ENCODE data around the gene RMDN2.
A peak's percentile ranks its signal among the peaks of the same experiment; 100 is the strongest.
"Not testable (repeated sequence)": the region's sequence is repeated elsewhere in the genome, so short reads cannot be mapped to it uniquely, and the experiment has no call there.

Gene RMDN2

DNA sequence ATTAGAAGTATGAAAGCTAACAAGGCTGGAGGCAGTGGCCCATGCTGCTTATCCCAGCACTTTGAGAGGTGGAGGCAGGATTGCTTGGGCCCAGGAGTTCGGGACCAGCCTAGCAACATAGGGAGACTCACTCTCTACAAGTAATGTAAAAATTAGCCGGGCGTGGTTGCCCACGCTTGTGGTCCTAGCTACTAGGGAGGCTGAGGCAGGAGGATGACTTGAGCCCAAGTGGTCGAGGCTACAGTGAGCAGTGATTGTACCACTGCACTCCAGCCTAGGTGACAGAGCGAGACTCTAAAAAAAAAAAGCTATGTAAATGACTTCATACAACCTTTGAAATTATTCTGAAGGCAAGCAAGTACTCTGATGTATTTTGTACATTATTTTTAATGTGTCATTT, 1.5 kb downstream of the RMDN2 start:
- Histone ChIP-seq H3K27ac (ENCODE audit: low read depth in 2 of 2, low read length in 2 of 2) (no peak overlapping the region), H3K9ac (ENCODE audit: low read depth in 1 of 2, low read length in 2 of 2) (peak overlapping the region in 1 of 2 donors; percentile 7), H3K4me1 (ENCODE audit: control insufficient read depth in 2 of 2, insufficient read depth in 2 of 2, low read length in 2 of 2) (peaks cover 19 to 28% of the 10 kb centered on the region in 2 donors), H3K9me3 (ENCODE audit: control insufficient read depth in 2 of 2, low read length in 2 of 2) (no peaks in the 10 kb centered on the region), H3K27me3 (ENCODE audit: control insufficient read depth in 2 of 2, insufficient read depth in 2 of 2, low read length in 2 of 2) (no peaks in the 10 kb centered on the region), H3K36me3 (ENCODE audit: control insufficient read depth in 2 of 2, insufficient read depth in 2 of 2, low read length in 2 of 2) (no peaks in the 10 kb centered on the region), H3K4me3 (ENCODE audit: low read length in 2 of 2) (peak overlapping the region in 1 of 2 donors; percentile 93)

DNA sequence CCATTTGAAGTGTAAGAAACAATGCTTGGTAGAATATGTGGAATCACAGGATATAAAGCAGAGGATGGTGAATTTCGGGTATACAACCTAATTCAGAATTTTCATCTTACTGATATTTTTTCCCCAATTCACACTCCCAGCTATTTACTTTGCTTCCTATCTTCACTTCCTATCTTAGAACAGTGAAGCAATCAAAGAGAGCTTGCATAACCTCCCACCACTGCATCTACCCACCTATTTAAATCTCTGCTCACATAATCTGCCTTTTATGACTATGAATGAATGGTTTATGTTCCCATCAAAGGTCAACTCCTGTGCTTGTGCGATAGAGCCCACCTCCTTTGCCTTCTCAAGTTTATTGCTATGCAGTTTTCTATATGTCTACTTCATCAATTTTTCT, 3.3 kb downstream of the RMDN2 start:
- Histone ChIP-seq H3K4me3 (ENCODE audit: low read length in 2 of 2) (peak overlapping the region in 1 of 2 donors; percentile 15), H3K36me3 (ENCODE audit: control insufficient read depth in 2 of 2, insufficient read depth in 2 of 2, low read length in 2 of 2) (no peaks in the 10 kb centered on the region), H3K9me3 (ENCODE audit: control insufficient read depth in 2 of 2, low read length in 2 of 2) (no peaks in the 10 kb centered on the region), H3K4me1 (ENCODE audit: control insufficient read depth in 2 of 2, insufficient read depth in 2 of 2, low read length in 2 of 2) (peaks cover 10 to 16% of the 10 kb centered on the region in 2 donors), H3K9ac (ENCODE audit: low read depth in 1 of 2, low read length in 2 of 2) (no peak overlapping the region), H3K27ac (ENCODE audit: low read depth in 2 of 2, low read length in 2 of 2) (peak overlapping the region; percentile 54 to 61), H3K27me3 (ENCODE audit: control insufficient read depth in 2 of 2, insufficient read depth in 2 of 2, low read length in 2 of 2) (no peaks in the 10 kb centered on the region)

DNA sequence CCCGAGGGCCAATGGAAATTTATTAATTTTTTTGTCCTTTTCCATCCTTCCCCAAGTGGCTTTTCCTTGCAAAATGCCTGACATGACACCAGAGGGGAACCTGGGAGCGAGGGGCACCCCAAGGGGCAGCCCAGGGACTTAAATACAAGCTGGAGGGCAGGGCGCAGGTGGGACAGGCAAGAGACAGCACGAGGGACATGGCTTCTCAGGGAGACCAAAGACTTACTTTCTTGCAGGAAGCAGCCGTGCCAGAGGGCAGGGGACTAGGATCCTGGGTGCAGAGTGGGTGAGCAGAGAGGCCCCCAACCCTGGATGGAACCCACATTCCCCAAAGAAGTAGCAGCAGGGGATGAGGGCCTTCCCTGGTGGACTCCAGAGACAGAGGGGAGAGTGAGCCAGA, 5.3 kb downstream of the RMDN2 start:
- H3K27ac ChIP-seq (ENCODE audit: low read depth in 2 of 2, low read length in 2 of 2); H3K4me1 ChIP-seq (ENCODE audit: control insufficient read depth in 2 of 2, insufficient read depth in 2 of 2, low read length in 2 of 2); H3K9ac ChIP-seq (ENCODE audit: low read depth in 1 of 2, low read length in 2 of 2); H3K4me3 ChIP-seq (ENCODE audit: low read length in 2 of 2); H3K9me3 ChIP-seq (ENCODE audit: control insufficient read depth in 2 of 2, low read length in 2 of 2); H3K27me3 ChIP-seq (ENCODE audit: control insufficient read depth in 2 of 2, insufficient read depth in 2 of 2, low read length in 2 of 2); H3K36me3 ChIP-seq (ENCODE audit: control insufficient read depth in 2 of 2, insufficient read depth in 2 of 2, low read length in 2 of 2): not testable (repeated sequence)

DNA sequence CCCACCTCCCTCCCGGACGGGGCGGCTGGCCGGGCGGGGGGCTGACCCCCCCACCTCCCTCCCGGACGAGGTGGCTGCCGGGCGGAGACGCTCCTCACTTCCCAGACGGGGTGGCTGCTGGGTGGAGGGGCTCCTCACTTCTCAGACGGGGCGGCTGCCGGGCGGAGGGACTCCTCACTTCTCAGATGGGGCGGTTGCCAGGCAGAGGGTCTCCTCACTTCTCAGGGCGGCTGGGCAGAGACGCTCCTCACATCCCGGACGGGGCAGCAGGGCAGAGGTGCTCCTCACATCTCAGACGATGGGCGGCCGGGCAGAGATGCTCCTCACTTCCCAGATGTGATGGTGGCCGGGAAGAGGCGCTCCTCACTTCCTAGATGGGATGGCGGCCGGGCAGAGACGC, 7.8 kb downstream of the RMDN2 start:
- H3K27ac ChIP-seq (ENCODE audit: low read depth in 2 of 2, low read length in 2 of 2); H3K9ac ChIP-seq (ENCODE audit: low read depth in 1 of 2, low read length in 2 of 2); H3K36me3 ChIP-seq (ENCODE audit: control insufficient read depth in 2 of 2, insufficient read depth in 2 of 2, low read length in 2 of 2); H3K4me1 ChIP-seq (ENCODE audit: control insufficient read depth in 2 of 2, insufficient read depth in 2 of 2, low read length in 2 of 2); H3K4me3 ChIP-seq (ENCODE audit: low read length in 2 of 2); H3K9me3 ChIP-seq (ENCODE audit: control insufficient read depth in 2 of 2, low read length in 2 of 2); H3K27me3 ChIP-seq (ENCODE audit: control insufficient read depth in 2 of 2, insufficient read depth in 2 of 2, low read length in 2 of 2): not testable (repeated sequence)

DNA sequence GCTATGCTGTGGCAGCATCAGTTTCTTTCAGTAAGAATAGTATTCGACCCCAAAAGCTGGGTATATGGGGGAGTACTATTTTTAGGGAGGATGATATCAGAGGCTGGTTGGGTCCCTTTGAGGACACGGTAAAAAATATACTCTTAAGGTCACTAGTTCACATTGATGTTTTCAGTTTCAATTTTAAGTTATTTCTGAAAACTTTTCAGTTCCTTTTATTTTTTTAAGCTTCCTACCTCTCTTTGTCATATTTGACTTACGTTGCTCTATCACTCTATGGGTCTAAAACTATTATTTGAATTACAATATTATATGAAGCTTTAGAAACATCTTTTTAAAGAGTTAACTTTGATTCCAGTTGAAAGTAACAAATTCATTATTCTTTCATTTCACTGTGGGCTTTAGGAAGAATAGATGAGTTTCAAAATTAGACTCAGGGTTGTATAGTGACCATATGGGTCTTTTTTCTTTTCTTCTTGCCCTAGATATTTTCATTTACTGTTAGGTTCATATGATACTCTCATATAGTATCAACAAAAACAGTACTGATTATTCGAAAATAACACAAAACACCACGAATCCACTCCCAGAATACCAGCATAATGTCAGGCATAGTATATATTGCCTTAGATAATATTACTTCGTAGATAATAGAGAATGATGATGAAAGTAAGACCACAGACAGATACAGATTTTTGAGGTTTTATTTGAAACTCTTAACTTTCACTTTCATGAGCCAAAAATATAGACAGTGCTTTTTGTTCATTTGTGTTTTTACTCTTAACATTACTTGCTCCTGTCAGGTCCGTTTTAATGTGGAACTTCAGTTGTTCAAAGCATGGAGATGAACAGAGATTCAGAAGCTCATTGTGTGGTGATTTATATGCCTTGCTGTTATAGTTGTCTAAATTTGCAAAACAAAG, 9.8 kb downstream of the RMDN2 start:
- no peaks in the 10 kb centered on the region for H3K4me1 ChIP-seq (ENCODE audit: control insufficient read depth in 2 of 2, insufficient read depth in 2 of 2, low read length in 2 of 2)
- H3K9ac ChIP-seq (ENCODE audit: low read depth in 1 of 2, low read length in 2 of 2): no peak overlapping the region
- no peaks in the 10 kb centered on the region for H3K9me3 ChIP-seq (ENCODE audit: control insufficient read depth in 2 of 2, low read length in 2 of 2)
- no peak overlapping the region for H3K27ac ChIP-seq (ENCODE audit: low read depth in 2 of 2, low read length in 2 of 2)
- no peaks in the 10 kb centered on the region for H3K27me3 ChIP-seq (ENCODE audit: control insufficient read depth in 2 of 2, insufficient read depth in 2 of 2, low read length in 2 of 2)
- H3K4me3 ChIP-seq (ENCODE audit: low read length in 2 of 2): peak overlapping the region in 1 of 2 donors; percentile 20
- H3K36me3 ChIP-seq (ENCODE audit: control insufficient read depth in 2 of 2, insufficient read depth in 2 of 2, low read length in 2 of 2): no peaks in the 10 kb centered on the region

DNA sequence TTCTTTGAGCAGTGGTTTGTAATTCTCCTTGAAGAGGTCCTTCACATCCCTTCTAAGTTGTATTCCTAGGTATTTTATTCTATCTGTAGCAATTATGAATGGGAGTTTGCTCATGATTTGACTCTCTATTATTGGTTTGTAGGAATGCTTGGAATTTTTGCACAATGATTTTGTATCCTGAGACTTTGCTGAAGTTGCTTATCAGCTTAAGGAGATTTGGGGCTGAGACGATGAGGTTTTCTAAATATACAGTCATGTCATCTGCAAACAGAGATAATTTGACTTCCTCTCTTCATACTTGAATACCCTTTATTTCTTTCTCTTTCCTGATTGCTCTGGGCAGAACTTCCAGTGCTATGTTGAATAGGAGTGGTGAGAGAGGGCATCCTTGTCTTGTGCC, 12.5 kb downstream of the RMDN2 start:
- H3K27ac ChIP-seq (ENCODE audit: low read depth in 2 of 2, low read length in 2 of 2); H3K4me3 ChIP-seq (ENCODE audit: low read length in 2 of 2); H3K9ac ChIP-seq (ENCODE audit: low read depth in 1 of 2, low read length in 2 of 2); H3K4me1 ChIP-seq (ENCODE audit: control insufficient read depth in 2 of 2, insufficient read depth in 2 of 2, low read length in 2 of 2); H3K27me3 ChIP-seq (ENCODE audit: control insufficient read depth in 2 of 2, insufficient read depth in 2 of 2, low read length in 2 of 2); H3K36me3 ChIP-seq (ENCODE audit: control insufficient read depth in 2 of 2, insufficient read depth in 2 of 2, low read length in 2 of 2); H3K9me3 ChIP-seq (ENCODE audit: control insufficient read depth in 2 of 2, low read length in 2 of 2): not testable (repeated sequence)

DNA sequence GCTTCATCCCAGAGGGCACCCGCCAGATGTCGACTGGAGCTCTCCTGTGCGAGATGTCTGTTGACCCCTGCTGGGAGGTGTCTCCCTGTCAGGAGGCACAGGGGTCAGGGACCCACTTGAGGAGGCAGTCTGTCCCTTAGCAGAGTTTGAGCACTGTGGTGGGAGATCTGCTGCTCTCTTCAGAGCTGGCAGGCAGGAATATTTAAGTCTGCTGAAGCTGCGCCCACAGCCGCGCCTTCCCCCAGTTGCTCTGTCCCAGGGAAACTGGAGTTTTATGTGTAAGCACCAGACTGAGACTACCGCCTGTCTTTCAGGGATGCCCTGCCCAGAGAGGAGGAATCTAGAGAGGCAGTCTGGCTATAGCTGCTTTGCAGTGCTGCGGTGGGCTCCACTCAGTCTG, 16.2 kb downstream of the RMDN2 start:
- H3K4me3 ChIP-seq (ENCODE audit: low read length in 2 of 2); H3K9ac ChIP-seq (ENCODE audit: low read depth in 1 of 2, low read length in 2 of 2); H3K27ac ChIP-seq (ENCODE audit: low read depth in 2 of 2, low read length in 2 of 2); H3K27me3 ChIP-seq (ENCODE audit: control insufficient read depth in 2 of 2, insufficient read depth in 2 of 2, low read length in 2 of 2); H3K9me3 ChIP-seq (ENCODE audit: control insufficient read depth in 2 of 2, low read length in 2 of 2); H3K36me3 ChIP-seq (ENCODE audit: control insufficient read depth in 2 of 2, insufficient read depth in 2 of 2, low read length in 2 of 2); H3K4me1 ChIP-seq (ENCODE audit: control insufficient read depth in 2 of 2, insufficient read depth in 2 of 2, low read length in 2 of 2): not testable (repeated sequence)

DNA sequence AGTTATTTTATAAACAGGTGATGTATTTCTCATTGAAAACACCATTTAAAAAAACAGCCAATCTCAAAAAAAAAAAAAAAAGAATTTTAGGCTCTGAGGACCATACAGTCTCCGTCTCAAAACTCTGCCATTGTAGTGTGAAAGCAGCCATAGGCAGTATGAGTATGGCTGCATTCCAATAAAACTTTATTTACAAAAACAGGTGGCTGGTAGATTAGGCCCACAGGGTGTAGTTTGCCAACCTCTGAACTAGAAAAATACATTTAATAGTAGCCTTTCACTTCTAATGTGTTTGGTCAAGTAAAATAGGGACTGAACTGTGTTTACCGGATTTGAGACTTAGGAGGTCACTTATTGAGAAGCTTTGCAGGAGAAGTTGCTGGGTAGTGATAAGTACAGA, 19.2 kb downstream of the RMDN2 start:
- H3K27ac ChIP-seq (ENCODE audit: low read depth in 2 of 2, low read length in 2 of 2): no peak overlapping the region
- H3K27me3 ChIP-seq (ENCODE audit: control insufficient read depth in 2 of 2, insufficient read depth in 2 of 2, low read length in 2 of 2): no peaks in the 10 kb centered on the region
- H3K36me3 ChIP-seq (ENCODE audit: control insufficient read depth in 2 of 2, insufficient read depth in 2 of 2, low read length in 2 of 2): no peaks in the 10 kb centered on the region
- H3K9me3 ChIP-seq (ENCODE audit: control insufficient read depth in 2 of 2, low read length in 2 of 2): no peaks in the 10 kb centered on the region
- no peaks in the 10 kb centered on the region for H3K4me1 ChIP-seq (ENCODE audit: control insufficient read depth in 2 of 2, insufficient read depth in 2 of 2, low read length in 2 of 2)
- H3K9ac ChIP-seq (ENCODE audit: low read depth in 1 of 2, low read length in 2 of 2): no peak overlapping the region
- H3K4me3 ChIP-seq (ENCODE audit: low read length in 2 of 2): no peak overlapping the region

DNA sequence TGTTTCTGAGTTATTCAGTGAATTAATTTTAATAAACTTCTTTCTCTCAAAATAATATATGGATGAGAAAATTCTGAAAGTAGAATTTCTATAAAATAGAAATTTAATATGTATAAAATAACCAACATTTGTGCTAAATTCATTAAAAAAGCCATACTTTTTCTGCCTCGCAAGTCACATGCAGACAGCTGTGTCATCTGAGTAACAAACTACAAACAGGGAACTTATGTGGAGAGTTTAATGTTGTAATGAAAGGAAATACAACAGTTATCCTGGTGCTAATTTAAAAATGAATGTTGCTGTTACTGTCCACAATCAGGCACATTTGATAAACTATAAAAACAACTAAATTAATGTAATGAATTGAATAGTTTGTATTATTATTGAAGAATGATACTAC, 22.2 kb downstream of the RMDN2 start:
- no peaks in the 10 kb centered on the region for H3K9me3 ChIP-seq (ENCODE audit: control insufficient read depth in 2 of 2, low read length in 2 of 2)
- H3K27me3 ChIP-seq (ENCODE audit: control insufficient read depth in 2 of 2, insufficient read depth in 2 of 2, low read length in 2 of 2): no peaks in the 10 kb centered on the region
- peaks cover 0 to 9% of the 10 kb centered on the region in 2 donors for H3K36me3 ChIP-seq (ENCODE audit: control insufficient read depth in 2 of 2, insufficient read depth in 2 of 2, low read length in 2 of 2)
- H3K4me3 ChIP-seq (ENCODE audit: low read length in 2 of 2): no peak overlapping the region
- no peak overlapping the region for H3K9ac ChIP-seq (ENCODE audit: low read depth in 1 of 2, low read length in 2 of 2)
- no peak overlapping the region for H3K27ac ChIP-seq (ENCODE audit: low read depth in 2 of 2, low read length in 2 of 2)
- H3K4me1 ChIP-seq (ENCODE audit: control insufficient read depth in 2 of 2, insufficient read depth in 2 of 2, low read length in 2 of 2): no peaks in the 10 kb centered on the region

DNA sequence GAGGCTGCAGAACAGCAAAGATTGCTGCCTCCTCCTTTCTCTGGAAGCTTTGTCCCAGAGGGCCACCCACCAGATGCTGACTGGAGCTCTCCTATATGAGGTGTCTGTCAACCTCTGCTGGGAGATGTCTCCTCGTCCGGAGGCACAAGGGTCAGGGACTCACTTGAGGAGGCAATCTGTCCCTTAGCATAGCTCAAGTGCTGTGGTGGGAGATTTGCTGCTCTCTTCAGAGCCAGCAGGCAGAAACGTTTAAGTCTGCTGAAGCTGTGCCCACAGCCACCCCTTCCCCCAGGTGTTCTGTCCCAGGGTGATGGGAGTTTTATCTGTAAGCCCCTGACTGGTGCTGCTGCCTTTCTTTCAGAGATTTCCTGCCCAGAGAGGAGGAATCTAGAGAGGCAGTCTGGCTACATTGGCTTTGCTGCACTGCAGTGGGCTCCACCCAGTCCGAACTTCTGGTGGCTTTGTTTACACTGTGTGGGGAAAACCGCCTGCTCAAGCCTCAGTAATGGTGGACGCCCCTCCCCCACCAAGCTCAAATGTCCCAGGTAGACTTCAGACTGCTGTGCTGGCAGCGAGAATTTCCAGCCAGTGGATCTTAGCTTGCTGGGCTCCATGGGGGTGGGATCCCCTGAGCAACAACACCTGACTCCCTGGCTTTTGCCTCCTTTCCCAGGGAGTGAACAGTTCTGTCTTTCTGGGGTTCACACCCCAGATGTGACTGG, 37.1 kb downstream of the RMDN2 start:
- not testable (repeated sequence) for H3K9ac ChIP-seq (ENCODE audit: low read depth in 1 of 2, low read length in 2 of 2); H3K27me3 ChIP-seq (ENCODE audit: control insufficient read depth in 2 of 2, insufficient read depth in 2 of 2, low read length in 2 of 2); H3K9me3 ChIP-seq (ENCODE audit: control insufficient read depth in 2 of 2, low read length in 2 of 2); H3K27ac ChIP-seq (ENCODE audit: low read depth in 2 of 2, low read length in 2 of 2); H3K4me3 ChIP-seq (ENCODE audit: low read length in 2 of 2); H3K4me1 ChIP-seq (ENCODE audit: control insufficient read depth in 2 of 2, insufficient read depth in 2 of 2, low read length in 2 of 2); H3K36me3 ChIP-seq (ENCODE audit: control insufficient read depth in 2 of 2, insufficient read depth in 2 of 2, low read length in 2 of 2)

All from mucosa of rectum (tissue), 2 donors.